GM19455 (cell line): ENCODE data around the gene MANF.
"Not testable (repeated sequence)": the region's sequence is repeated elsewhere in the genome, so short reads cannot be mapped to it uniquely, and the experiment has no call there.

Experiments
- ATAC-seq: cut with Tn5 transposase; IDR thresholded peaks from one replicate; pipeline ENCODE4 v1.9.1; 2021; ENCODE audit not compliant: unreplicated experiment

Gene MANF

GRCh38 chr3:51384726-51385473, at the start of gene MANF:
TSS of gene MANF (plus strand) at chr3:51385291. CDS start at chr3:51385343, 52 bp downstream.
- peak; percentile 93 for ATAC-seq

DNA sequence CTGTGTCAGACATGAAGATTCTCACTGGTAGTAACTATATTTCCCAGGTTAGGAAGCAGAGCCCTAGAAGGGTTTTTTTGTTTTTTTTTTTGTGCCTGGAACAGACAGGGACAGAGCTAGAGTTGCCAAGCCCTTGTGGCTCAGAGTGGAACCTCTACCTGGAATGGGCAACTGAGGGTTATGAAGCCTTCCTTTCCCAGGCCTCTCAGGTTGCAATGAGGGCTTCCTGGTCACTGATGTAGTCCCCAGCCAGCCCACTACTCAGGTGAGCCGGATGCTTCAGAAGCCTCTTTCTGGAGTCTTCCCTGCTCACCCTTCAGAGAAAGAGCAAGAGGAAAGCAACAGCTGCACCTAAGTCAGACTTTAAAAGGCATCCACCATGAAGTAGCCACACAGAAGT, 48.8 kb upstream of the MANF start:
- no peak for ATAC-seq

- no peak for ATAC-seq
Observed at GRCh38 chr3:51337666-51338065, 47.4 kb upstream of the MANF start.

- ATAC-seq, result no peak
Observed at GRCh38 chr3:51338632-51339031, 46.5 kb upstream of the MANF start.

- no peak for ATAC-seq
Observed at GRCh38 chr3:51340013-51340829, 44.9 kb upstream of the MANF start.

DNA sequence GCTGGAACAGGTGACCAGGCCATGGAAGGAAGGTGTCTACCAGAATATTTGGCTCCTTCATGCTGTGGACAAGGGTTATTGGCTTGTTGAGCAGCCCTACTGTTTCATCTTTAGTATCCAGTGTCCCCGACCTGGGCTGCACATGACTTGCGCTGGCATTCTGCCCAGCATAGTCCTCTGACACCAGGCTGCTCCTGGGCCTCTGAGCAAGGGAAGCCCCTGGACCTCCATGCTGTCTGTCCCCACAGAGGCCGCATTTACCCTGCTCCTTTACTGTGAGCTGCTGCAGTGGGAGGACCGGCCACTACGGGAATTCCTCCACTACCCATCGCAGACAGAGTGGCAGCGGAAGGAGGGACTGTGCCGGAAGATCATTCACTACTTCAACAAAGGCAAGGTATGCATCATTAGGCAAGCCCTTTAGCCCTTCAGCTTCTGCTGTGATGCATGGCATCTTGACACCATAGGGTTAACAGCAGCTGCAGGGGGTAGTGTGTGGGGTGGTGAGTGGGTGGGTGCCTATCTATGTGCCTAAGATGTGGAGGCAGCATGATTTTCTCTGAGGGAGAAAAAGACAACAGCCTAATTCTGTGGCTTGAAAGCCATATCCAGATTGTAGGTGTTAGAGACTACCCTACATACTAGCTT, 44.0 kb upstream of the MANF start:
- ATAC-seq, result no peak

GRCh38 chr3:51343918-51344687, 41.0 kb upstream of the MANF start:
- ATAC-seq, result no peak

GRCh38 chr3:51350751-51351150, 34.3 kb upstream of the MANF start:
- no peak for ATAC-seq

DNA sequence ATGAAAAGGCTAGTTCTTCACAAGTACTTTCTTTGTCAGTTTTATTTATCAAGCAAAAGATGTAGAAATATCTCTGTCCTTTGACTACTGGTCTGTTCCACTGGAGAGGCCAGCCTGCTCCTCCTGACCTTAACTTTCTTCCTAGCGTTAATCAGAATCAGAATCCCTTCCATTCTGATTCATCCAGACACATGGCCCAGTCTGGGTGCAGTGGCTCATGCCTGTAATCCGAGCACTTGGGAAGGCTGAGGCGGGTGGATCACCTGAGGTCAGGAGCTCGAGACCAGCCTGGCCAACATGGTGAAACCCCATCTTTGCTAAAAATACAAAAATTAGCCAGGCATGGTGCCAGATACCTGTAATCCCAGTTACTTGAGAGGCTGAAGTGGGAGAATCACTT, 32.0 kb upstream of the MANF start:
- no peak for ATAC-seq

DNA sequence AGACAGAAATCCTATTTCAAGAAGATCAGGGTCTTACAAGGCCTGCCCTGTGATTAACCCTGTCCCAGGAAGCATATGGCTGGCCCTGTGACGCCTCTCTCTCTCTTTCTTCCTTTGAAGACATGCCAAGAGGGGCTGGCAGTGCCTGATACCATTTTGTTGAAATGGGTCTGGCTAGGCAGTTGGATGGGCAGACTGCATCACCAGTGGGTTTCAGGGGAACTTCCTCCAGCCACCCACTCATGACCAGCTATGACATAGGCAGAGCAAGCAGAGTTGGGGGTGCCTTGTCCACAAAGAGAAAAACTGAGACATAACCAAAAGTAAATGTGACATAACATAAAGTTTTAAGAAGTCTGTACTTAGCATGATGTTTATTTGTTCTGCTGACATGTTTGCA, 31.4 kb upstream of the MANF start:
- ATAC-seq, result no peak

GRCh38 chr3:51354172-51354571, 30.9 kb upstream of the MANF start:
- no peak for ATAC-seq

- no peak for ATAC-seq
Observed at GRCh38 chr3:51354731-51355615, 30.1 kb upstream of the MANF start.

- no peak for ATAC-seq
Observed at GRCh38 chr3:51355891-51356578, 29.1 kb upstream of the MANF start.

GRCh38 chr3:51357856-51358255, 27.2 kb upstream of the MANF start:
- ATAC-seq, result no peak

DNA sequence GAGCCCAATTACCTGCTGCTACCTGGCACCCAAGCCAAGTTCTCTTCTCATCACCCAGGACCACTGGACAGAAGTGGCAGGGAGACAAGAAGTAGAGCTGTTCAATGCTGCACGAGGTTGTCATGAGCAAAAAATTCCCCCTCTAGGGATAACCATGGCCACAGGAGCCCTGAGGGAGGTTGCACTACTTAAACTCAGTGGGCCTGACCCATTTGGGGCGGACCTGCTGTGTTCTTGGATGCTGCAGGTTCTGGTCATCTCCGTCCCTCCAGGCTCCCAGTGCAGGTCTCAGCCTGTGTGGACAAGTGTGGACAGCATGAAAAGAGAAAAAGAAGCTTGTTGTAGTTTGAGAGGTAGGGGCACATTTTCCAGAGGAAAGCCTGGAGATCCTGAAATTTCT, 26.1 kb upstream of the MANF start:
- no peak for ATAC-seq

DNA sequence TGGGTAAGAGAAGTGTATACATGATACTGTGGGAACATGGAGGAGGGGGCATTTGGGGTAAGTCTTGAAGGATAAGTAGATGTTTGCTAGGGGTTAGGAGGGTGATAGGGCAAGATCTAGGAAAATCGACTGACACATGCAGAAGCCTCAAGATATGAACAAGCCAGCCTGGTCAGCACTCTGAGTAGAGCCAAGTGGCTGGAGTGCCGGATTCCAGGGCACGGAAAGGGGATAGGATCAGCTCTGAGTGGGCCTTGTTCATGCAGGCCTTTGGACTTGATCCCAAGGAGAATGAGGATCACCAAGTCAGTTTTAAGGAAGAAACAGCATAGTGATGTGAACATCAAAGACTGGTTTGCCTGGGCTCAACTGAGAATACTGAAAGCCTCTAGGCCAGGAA, 24.3 kb upstream of the MANF start:
- no peak for ATAC-seq

DNA sequence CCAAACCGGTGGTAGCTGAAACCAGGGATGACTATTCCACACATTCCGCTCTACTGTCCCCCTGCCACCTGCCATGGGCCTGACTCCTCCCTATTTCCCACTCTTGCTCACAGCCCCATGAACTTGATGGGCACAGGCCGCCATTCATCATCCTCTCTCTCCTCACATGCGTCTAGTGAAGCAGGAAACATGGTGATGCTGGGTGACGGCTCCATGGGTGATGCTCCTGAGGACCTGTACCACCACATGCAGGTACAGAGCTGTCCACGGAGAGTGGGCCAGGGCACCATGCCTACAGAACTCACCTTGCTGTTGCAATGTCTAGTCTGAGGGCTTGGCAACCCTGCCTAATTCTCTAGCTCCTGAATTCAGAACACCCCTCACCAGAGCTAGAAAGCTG, 23.3 kb upstream of the MANF start:
- no peak for ATAC-seq

- no peak for ATAC-seq
Observed at GRCh38 chr3:51362476-51362875, 22.6 kb upstream of the MANF start.

- not testable (repeated sequence) for ATAC-seq
Observed at GRCh38 chr3:51368276-51368675, 16.8 kb upstream of the MANF start.
